Ascending aorta (tissue), 2 donors: Measurements from ENCODE around the gene TMEM14C. TPM values are rescaled to one million over a fixed set of nuclear protein-coding genes. Genes with fewer than 3 reads are reported as not detected.
"Not testable (repeated sequence)": the region's sequence is repeated elsewhere in the genome, so short reads cannot be mapped to it uniquely, and the experiment has no call there.

Source experiments
- DNase-seq, 2 donors: peaks; one replicate each; pipeline ENCODE4 v3.0.0-alpha.2; 2019; ENCODE audit warnings: low spot score in 2 of 2
- H3K27ac ChIP-seq, 2 donors: fragments of 200-600 bp; sonication (generic); one replicate each; pipeline ENCODE4 v1.5.1; 2016 to 2017; ENCODE audit warnings: mild to moderate bottlenecking in 1 of 2
- H3K27me3 ChIP-seq: fragments of 200-600 bp; sonication (generic); one replicate; pipeline ENCODE4 v1.5.1; 2017
- H3K36me3 ChIP-seq, 2 donors: fragments of 200-600 bp; sonication (generic); one replicate each; pipeline ENCODE4 v1.5.1; 2016
- H3K4me1 ChIP-seq, 2 donors: fragments of 200-600 bp; sonication (generic); one replicate each; pipeline ENCODE4 v1.5.1; 2016 to 2017; ENCODE audit warnings: mild to moderate bottlenecking in 1 of 2
- H3K4me3 ChIP-seq, 2 donors: fragments of 200-600 bp; sonication (generic); one replicate each; pipeline ENCODE4 v1.5.1; 2016 to 2017; ENCODE audit warnings: mild to moderate bottlenecking in 1 of 2
- H3K9me3 ChIP-seq, 2 donors: fragments of 200-600 bp; sonication (generic); one replicate each; pipeline ENCODE4 v1.5.1; 2016
- CTCF ChIP-seq, 3 experiments: fragments of 200-600 bp in 2 of 3; fragments of 450-650 bp in 1 of 3; sonication (generic) in 2 of 3; IDR thresholded peaks; one replicate each; pipeline ENCODE4 v1.5.1; 2016 to 2019; ENCODE audit warnings: antibody characterized with exemption in 3 of 3, mild to moderate bottlenecking in 1 of 3, moderate library complexity in 1 of 3
- intact Hi-C: fragments of 100-400 bp; cut with DNase I; formaldehyde crosslinking; loops from one replicate; pipeline ENCODE4 v1.15.1; 2023
- total RNA-seq: library from RNA; depleted of rRNA; stranded (reverse); fragments of >200 nt; gene quantifications from one replicate; pipeline ENCODE4 v1.1.0, GENCODE V29; 2016

Gene TMEM14C
- total RNA-seq, 1 donor from 2014 or later = 79.6 TPM

- intact Hi-C loops = no loop called here
- Histone ChIP-seq H3K27me3 (no peaks in the 10 kb centered on the region), H3K9me3 (no peaks in the 10 kb centered on the region), H3K4me3 (no peak overlapping the region), H3K36me3 (peaks cover 12 to 35% of the 10 kb centered on the region in 2 donors), H3K4me1 (no peaks in the 10 kb centered on the region), H3K27ac (no peak overlapping the region)
- no peak for TF ChIP-seq CTCF (IDR thresholded peaks at IDR 0.05)
- DNase-seq = no peak
Measured at GRCh38 chr6:10733863-10734262, 11.0 kb downstream of the TMEM14C start.

GRCh38 chr6:10736731-10737130 is 13.9 kb downstream of the TMEM14C start:
- H3K27ac ChIP-seq = no peak overlapping the region
- intact Hi-C loops = loop anchor here (5.0 kb wide), 1 partner anchor 39 kb away; no protein-coding TSS in a partner anchor
- no peak overlapping the region for H3K4me3 ChIP-seq
- no peaks in the 10 kb centered on the region for H3K27me3 ChIP-seq
- no peaks in the 10 kb centered on the region for H3K9me3 ChIP-seq
- peaks cover 3 to 12% of the 10 kb centered on the region in 2 donors for H3K36me3 ChIP-seq
- TF ChIP-seq CTCF (IDR thresholded peaks at IDR 0.05) = no peak
- no peaks in the 10 kb centered on the region for H3K4me1 ChIP-seq
- no peak for DNase-seq

GRCh38 chr6:10740061-10740460 is 17.2 kb downstream of the TMEM14C start:
- Histone ChIP-seq H3K27ac (no peak overlapping the region), H3K36me3 (peaks cover 5 to 7% of the 10 kb centered on the region in 2 donors), H3K9me3 (no peaks in the 10 kb centered on the region), H3K4me1 (no peaks in the 10 kb centered on the region), H3K27me3 (no peaks in the 10 kb centered on the region), H3K4me3 (no peak overlapping the region)
- no peak for TF ChIP-seq CTCF (IDR thresholded peaks at IDR 0.05)
- no peak for DNase-seq
- intact Hi-C loops = loop anchor here (10.0 kb wide), 1 partner anchor 335 kb away; no protein-coding TSS in a partner anchor

GRCh38 chr6:10741643-10742042 is 18.8 kb downstream of the TMEM14C start:
- intact Hi-C loops = loop anchor here (10.0 kb wide), 1 partner anchor 337 kb away; no protein-coding TSS in a partner anchor
- not testable (repeated sequence) for DNase-seq, H3K27ac ChIP-seq, H3K4me3 ChIP-seq, H3K27me3 ChIP-seq, H3K36me3 ChIP-seq, H3K4me1 ChIP-seq, H3K9me3 ChIP-seq

DNA sequence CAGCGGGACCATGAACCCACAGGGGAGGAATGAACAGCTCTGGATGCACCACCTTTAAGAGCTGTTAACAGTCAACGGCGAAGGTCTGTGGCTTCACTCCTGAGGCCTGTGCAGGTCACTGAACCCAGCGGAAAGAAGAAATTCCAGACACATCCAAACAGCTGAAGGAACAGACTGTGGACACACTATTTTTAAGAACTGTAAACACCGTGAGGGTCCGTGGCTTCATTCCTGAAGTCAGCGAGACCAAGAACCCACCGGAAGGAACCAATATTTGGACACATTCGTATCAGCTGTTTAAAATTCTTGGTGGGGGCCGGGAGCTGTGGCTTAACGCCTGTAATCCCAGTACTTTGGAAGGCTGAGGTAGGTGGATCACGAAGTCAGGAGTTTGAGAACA is 19.4 kb downstream of the TMEM14C start:
- Histone ChIP-seq H3K27me3 (no peaks in the 10 kb centered on the region), H3K4me3 (no peak overlapping the region), H3K36me3 (peaks cover 5 to 7% of the 10 kb centered on the region in 2 donors), H3K4me1 (peaks cover 0 to 2% of the 10 kb centered on the region in 2 donors), H3K9me3 (no peaks in the 10 kb centered on the region), H3K27ac (no peak overlapping the region)
- intact Hi-C loops = loop anchor here (10.0 kb wide), 1 partner anchor 337 kb away; no protein-coding TSS in a partner anchor
- TF ChIP-seq CTCF (IDR thresholded peaks at IDR 0.05) = no peak
- DNase-seq = no peak

DNA sequence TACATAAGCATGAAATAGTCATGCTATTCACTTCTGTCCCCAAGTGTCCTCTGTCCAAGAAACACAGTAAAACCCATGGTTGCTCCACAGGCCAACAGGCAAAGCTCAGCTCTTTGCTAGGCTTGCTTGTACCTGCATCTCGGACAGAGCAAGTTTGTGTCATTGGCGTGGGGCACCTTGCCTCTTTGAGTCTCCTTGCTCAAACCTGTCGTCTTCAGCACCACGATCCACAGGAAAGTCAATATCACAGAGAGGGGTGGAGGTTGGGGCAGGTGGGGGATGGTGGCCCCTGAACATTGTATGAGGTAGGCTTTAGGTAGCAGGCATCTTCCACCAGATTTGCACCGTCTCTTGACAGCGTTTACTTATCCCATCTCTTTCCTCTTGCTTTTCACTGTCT is 20.6 kb downstream of the TMEM14C start:
- peaks cover 5 to 7% of the 10 kb centered on the region in 2 donors for H3K36me3 ChIP-seq
- H3K9me3 ChIP-seq = no peaks in the 10 kb centered on the region
- no peaks in the 10 kb centered on the region for H3K27me3 ChIP-seq
- intact Hi-C loops = loop anchor here (10.0 kb wide), 1 partner anchor 339 kb away; no protein-coding TSS in a partner anchor
- no peak for TF ChIP-seq CTCF (IDR thresholded peaks at IDR 0.05)
- peaks cover 2 to 5% of the 10 kb centered on the region in 2 donors for H3K4me1 ChIP-seq
- no peak overlapping the region for H3K27ac ChIP-seq
- no peak overlapping the region for H3K4me3 ChIP-seq
- no peak for DNase-seq
